HUES6 (cell line): ENCODE results near the gene NTSR1.
"Not testable (repeated sequence)": the region's sequence is repeated elsewhere in the genome, so short reads cannot be mapped to it uniquely, and the experiment has no call there.

ENCODE experiments used
- H3K27ac ChIP-seq: 2 replicates; pipeline ENCODE4 v1.7.0; 2013; ENCODE audit warnings: low read depth, mild to moderate bottlenecking, low read length, inconsistent platforms
- H3K27me3 ChIP-seq: 2 replicates; pipeline ENCODE4 v1.6.1; 2013; ENCODE audit warnings: low read length; ENCODE audit not compliant: control insufficient read depth, insufficient read depth
- H3K36me3 ChIP-seq: 2 replicates; pipeline ENCODE4 v1.6.1; 2013; ENCODE audit warnings: low read length; ENCODE audit not compliant: control insufficient read depth, insufficient read depth
- H3K4me1 ChIP-seq: 2 replicates; pipeline ENCODE4 v1.6.1; 2013; ENCODE audit warnings: low read length; ENCODE audit not compliant: control insufficient read depth, insufficient read depth
- H3K4me3 ChIP-seq: 2 replicates; pipeline ENCODE4 v1.5.1; 2013; ENCODE audit warnings: low read depth, low read length
- H3K9ac ChIP-seq: one replicate; pipeline ENCODE4 v1.6.1; 2013; ENCODE audit warnings: mild to moderate bottlenecking, low read length
- H3K9me3 ChIP-seq: 2 replicates; pipeline ENCODE4 v1.6.1; 2013; ENCODE audit warnings: low read depth, low read length; ENCODE audit not compliant: control insufficient read depth, insufficient read depth

NTSR1 gene

GRCh38 chr20:62675877-62676260 is 32.8 kb upstream of the NTSR1 start:
- H3K9me3 ChIP-seq: peaks cover 9% of the 10 kb centered on the region; the same call in 1 of the 2 replicates
- H3K27me3 ChIP-seq: no peaks in the 10 kb centered on the region
- no peak overlapping the region for H3K4me3 ChIP-seq
- H3K9ac ChIP-seq: no peak overlapping the region
- H3K4me1 ChIP-seq: no peaks in the 10 kb centered on the region
- H3K36me3 ChIP-seq: no peaks in the 10 kb centered on the region
- H3K27ac ChIP-seq: no peak overlapping the region

GRCh38 chr20:62676976-62677375 is 31.7 kb upstream of the NTSR1 start:
- Histone ChIP-seq H3K4me3 (no peak overlapping the region), H3K4me1 (no peaks in the 10 kb centered on the region), H3K9me3 (peaks cover 9% of the 10 kb centered on the region; the same call in 1 of the 2 replicates), H3K27ac (no peak overlapping the region), H3K27me3 (no peaks in the 10 kb centered on the region), H3K9ac (no peak overlapping the region), H3K36me3 (no peaks in the 10 kb centered on the region)

- Histone ChIP-seq H3K9ac (no peak overlapping the region), H3K4me1 (no peaks in the 10 kb centered on the region), H3K36me3 (no peaks in the 10 kb centered on the region), H3K27ac (no peak overlapping the region), H3K9me3 (peaks cover 9% of the 10 kb centered on the region; the same call in 1 of the 2 replicates), H3K27me3 (peaks cover 3% of the 10 kb centered on the region; the same call in 1 of the 2 replicates), H3K4me3 (no peak overlapping the region)
Measured at GRCh38 chr20:62677678-62678077, 31.0 kb upstream of the NTSR1 start.

- Histone ChIP-seq H3K4me3 (no peak overlapping the region), H3K27ac (no peak overlapping the region), H3K36me3 (no peaks in the 10 kb centered on the region), H3K27me3 (peaks cover 5% of the 10 kb centered on the region; the same call in 1 of the 2 replicates), H3K9me3 (peaks cover 9% of the 10 kb centered on the region; the same call in 1 of the 2 replicates), H3K4me1 (no peaks in the 10 kb centered on the region), H3K9ac (no peak overlapping the region)
Measured at GRCh38 chr20:62678553-62678952, 30.1 kb upstream of the NTSR1 start.

GRCh38 chr20:62679978-62680589 is 28.6 kb upstream of the NTSR1 start:
- peaks cover 9% of the 10 kb centered on the region; the same call in 1 of the 2 replicates for H3K9me3 ChIP-seq
- H3K4me3 ChIP-seq: no peak overlapping the region
- H3K27ac ChIP-seq: no peak overlapping the region
- H3K36me3 ChIP-seq: no peaks in the 10 kb centered on the region
- no peaks in the 10 kb centered on the region; the same call in 1 of the 2 replicates for H3K4me1 ChIP-seq
- no peak overlapping the region for H3K9ac ChIP-seq
- peaks cover 5% of the 10 kb centered on the region; the same call in 1 of the 2 replicates for H3K27me3 ChIP-seq

- Histone ChIP-seq H3K36me3 (no peaks in the 10 kb centered on the region), H3K9ac (no peak overlapping the region), H3K27me3 (peaks cover 5% of the 10 kb centered on the region; the same call in 1 of the 2 replicates), H3K9me3 (peaks cover 9% of the 10 kb centered on the region; the same call in 1 of the 2 replicates), H3K4me1 (peaks cover 12% of the 10 kb centered on the region; the same call in 1 of the 2 replicates), H3K27ac (no peak overlapping the region), H3K4me3 (no peak overlapping the region)
Measured at GRCh38 chr20:62682912-62683517, 25.6 kb upstream of the NTSR1 start.

GRCh38 chr20:62683660-62684322 is 24.8 kb upstream of the NTSR1 start:
- H3K27me3 ChIP-seq, H3K27ac ChIP-seq, H3K9me3 ChIP-seq, H3K4me3 ChIP-seq, H3K36me3 ChIP-seq, H3K9ac ChIP-seq: not testable (repeated sequence)
- peaks cover 12% of the 10 kb centered on the region; the same call in 1 of the 2 replicates for H3K4me1 ChIP-seq

- peaks cover 12% of the 10 kb centered on the region; the same call in 1 of the 2 replicates for H3K4me1 ChIP-seq
- H3K9me3 ChIP-seq: peaks cover 6% of the 10 kb centered on the region; the same call in 1 of the 2 replicates
- no peaks in the 10 kb centered on the region for H3K36me3 ChIP-seq
- H3K9ac ChIP-seq: no peak overlapping the region
- no peak overlapping the region for H3K4me3 ChIP-seq
- peaks cover 5% of the 10 kb centered on the region; the same call in 1 of the 2 replicates for H3K27me3 ChIP-seq
- H3K27ac ChIP-seq: no peak overlapping the region
Measured at GRCh38 chr20:62684981-62685380, 23.7 kb upstream of the NTSR1 start.

GRCh38 chr20:62685781-62686555 is 22.7 kb upstream of the NTSR1 start:
- H3K9me3 ChIP-seq: no peaks in the 10 kb centered on the region
- no peak overlapping the region for H3K27ac ChIP-seq
- H3K4me3 ChIP-seq: no peak overlapping the region; the same call in 1 of the 2 replicates
- peaks cover 12% of the 10 kb centered on the region; the same call in 1 of the 2 replicates for H3K4me1 ChIP-seq
- peaks cover 5% of the 10 kb centered on the region; the same call in 1 of the 2 replicates for H3K27me3 ChIP-seq
- H3K9ac ChIP-seq: no peak overlapping the region
- H3K36me3 ChIP-seq: no peaks in the 10 kb centered on the region

- H3K27me3 ChIP-seq: peaks cover 5% of the 10 kb centered on the region; the same call in 1 of the 2 replicates
- H3K36me3 ChIP-seq: no peaks in the 10 kb centered on the region
- peaks cover 12% of the 10 kb centered on the region; the same call in 1 of the 2 replicates for H3K4me1 ChIP-seq
- no peak overlapping the region for H3K27ac ChIP-seq
- no peak overlapping the region for H3K9ac ChIP-seq
- H3K4me3 ChIP-seq: no peak overlapping the region
- no peaks in the 10 kb centered on the region for H3K9me3 ChIP-seq
Measured at GRCh38 chr20:62686869-62687830, 21.5 kb upstream of the NTSR1 start.
